Stimulated activated naive B cell treated with anti-CD40 and anti-IgM and Interleukin-4, amounts not matched to agents 10 μg/mL and 1 μg/mL and 100 μg/mL, for 72 hours (primary cell): Measurements from ENCODE around the gene ZNF805.
"Not testable (repeated sequence)": the region's sequence is repeated elsewhere in the genome, so short reads cannot be mapped to it uniquely, and the experiment has no call there.

ENCODE experiments used
- ATAC-seq, 2 donors: fragments of 150-1000 bp; cut with Tn5 transposase; replicated peaks; 2 replicates each; pipeline ENCODE4 v1.10.0; 2021; ENCODE audit warnings: moderate library complexity in 1 of 2
- DNase-seq: peaks from one replicate; pipeline ENCODE4 v3.0.0; 2021
- H3K27ac Mint-ChIP-seq: one replicate; pipeline ENCODE4 v1.8.0; 2022; ENCODE audit warnings: mild to moderate bottlenecking, mixed read lengths
- H3K27me3 Mint-ChIP-seq, 2 donors: one replicate each; pipeline ENCODE4 v1.8.0; 2022; ENCODE audit warnings: mixed read lengths in 2 of 2
- H3K36me3 Mint-ChIP-seq, 2 donors: one replicate each; pipeline ENCODE4 v1.8.0; 2022; ENCODE audit warnings: mixed read lengths in 2 of 2, mild to moderate bottlenecking in 1 of 2
- H3K4me1 Mint-ChIP-seq, 2 donors: one replicate each; pipeline ENCODE4 v1.8.0; 2022; ENCODE audit warnings: mixed read lengths in 2 of 2, mild to moderate bottlenecking in 1 of 2
- H3K4me3 Mint-ChIP-seq, 2 donors: one replicate each; pipeline ENCODE4 v1.8.0; 2022; ENCODE audit warnings: mild to moderate bottlenecking in 2 of 2, mixed read lengths in 2 of 2, moderate library complexity in 1 of 2
- H3K9me3 Mint-ChIP-seq, 2 donors: one replicate each; pipeline ENCODE4 v1.8.0; 2022; ENCODE audit warnings: mixed read lengths in 2 of 2, mild to moderate bottlenecking in 1 of 2

Gene ZNF805

GRCh38 chr19:57244513-57244912 is 4.1 kb downstream of the ZNF805 start:
- H3K27ac Mint-ChIP-seq, result no peak overlapping the region
- no peaks in the 10 kb centered on the region for H3K9me3 Mint-ChIP-seq
- no peaks in the 10 kb centered on the region for H3K27me3 Mint-ChIP-seq
- H3K4me3 Mint-ChIP-seq, result peak overlapping the region in 1 of 2 donors; percentile 20
- peaks cover 27 to 42% of the 10 kb centered on the region in 2 donors for H3K36me3 Mint-ChIP-seq
- ATAC-seq, result peak in 1 of 2 donors; percentile 58
- no peak for DNase-seq
- H3K4me1 Mint-ChIP-seq, result peaks cover 24 to 46% of the 10 kb centered on the region in 2 donors

DNA sequence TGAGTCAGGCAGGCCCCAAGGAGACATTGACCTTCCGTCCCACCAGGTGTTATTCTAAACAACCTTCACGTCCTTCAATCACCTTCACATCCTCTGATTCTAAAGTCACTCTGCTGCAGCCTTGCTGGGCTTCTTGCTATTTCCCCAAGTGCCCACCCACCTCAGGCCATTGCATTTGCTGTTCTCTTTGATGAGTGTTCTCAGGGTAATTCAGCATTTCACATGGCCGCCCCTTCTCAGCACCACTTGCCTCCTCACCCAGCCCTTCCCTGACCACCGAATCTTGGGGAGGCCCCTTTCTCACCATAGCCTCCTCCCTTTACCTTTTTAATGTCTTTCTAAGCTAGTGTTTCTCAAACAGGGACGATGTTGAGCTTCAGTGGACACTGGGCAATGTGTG is 4.6 kb downstream of the ZNF805 start:
- H3K27me3 Mint-ChIP-seq, result no peaks in the 10 kb centered on the region
- H3K4me3 Mint-ChIP-seq, result peak overlapping the region in 1 of 2 donors; percentile 37
- H3K36me3 Mint-ChIP-seq, result peaks cover 28 to 43% of the 10 kb centered on the region in 2 donors
- H3K4me1 Mint-ChIP-seq, result peaks cover 24 to 42% of the 10 kb centered on the region in 2 donors
- H3K27ac Mint-ChIP-seq, result no peak overlapping the region
- H3K9me3 Mint-ChIP-seq, result no peaks in the 10 kb centered on the region
- DNase-seq (no peak), ATAC-seq (no peak)

DNA sequence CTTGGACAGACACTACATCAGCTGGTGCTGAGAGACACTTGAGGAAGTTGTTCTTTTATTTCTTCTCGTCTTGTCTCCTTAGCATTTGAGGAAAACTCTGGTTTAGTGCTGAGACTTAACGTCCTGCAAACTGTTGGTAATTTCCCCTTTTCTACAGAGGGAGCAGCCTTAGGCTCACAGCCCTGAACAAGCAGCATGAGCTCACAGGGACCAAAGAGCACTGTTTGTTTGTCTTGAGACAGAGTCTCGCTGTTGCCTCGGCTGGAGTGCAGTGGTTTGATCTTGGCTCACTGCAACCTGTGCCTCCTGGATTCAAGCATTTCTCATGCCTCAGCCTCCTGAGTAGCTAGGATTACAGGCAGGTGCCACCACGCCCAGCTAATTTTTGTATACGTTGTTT is 5.5 kb downstream of the ZNF805 start:
- no peak for ATAC-seq
- H3K27me3 Mint-ChIP-seq, result no peaks in the 10 kb centered on the region
- H3K4me1 Mint-ChIP-seq, result peaks cover 23 to 38% of the 10 kb centered on the region in 2 donors
- no peak overlapping the region for H3K27ac Mint-ChIP-seq
- H3K36me3 Mint-ChIP-seq, result peaks cover 33 to 50% of the 10 kb centered on the region in 2 donors
- DNase-seq, result no peak
- no peak overlapping the region for H3K4me3 Mint-ChIP-seq
- no peaks in the 10 kb centered on the region for H3K9me3 Mint-ChIP-seq

- peaks cover 16% of the 10 kb centered on the region in 2 donors for H3K4me1 Mint-ChIP-seq
Measured at GRCh38 chr19:57248646-57249045, 8.2 kb downstream of the ZNF805 start.

GRCh38 chr19:57249329-57249728 is 8.9 kb downstream of the ZNF805 start:
- H3K4me1 Mint-ChIP-seq, result peaks cover 10 to 13% of the 10 kb centered on the region in 2 donors
- H3K36me3 Mint-ChIP-seq, result peaks cover 52 to 70% of the 10 kb centered on the region in 2 donors
- no peak for DNase-seq
- H3K27me3 Mint-ChIP-seq, result no peaks in the 10 kb centered on the region
- ATAC-seq, result no peak
- no peaks in the 10 kb centered on the region for H3K9me3 Mint-ChIP-seq
- no peak overlapping the region for H3K27ac Mint-ChIP-seq
- H3K4me3 Mint-ChIP-seq, result no peak overlapping the region

More at GRCh38 chr19:57248646-57249045, 8.2 kb downstream of the ZNF805 start:
- DNase-seq (no peak), ATAC-seq (no peak)
- no peaks in the 10 kb centered on the region for H3K9me3 Mint-ChIP-seq
- H3K4me3 Mint-ChIP-seq, result no peak overlapping the region
- H3K27ac Mint-ChIP-seq, result no peak overlapping the region
- peaks cover 51 to 67% of the 10 kb centered on the region in 2 donors for H3K36me3 Mint-ChIP-seq
- H3K27me3 Mint-ChIP-seq, result no peaks in the 10 kb centered on the region

- peaks cover 48 to 67% of the 10 kb centered on the region in 2 donors for H3K36me3 Mint-ChIP-seq
- H3K27ac Mint-ChIP-seq, ATAC-seq, DNase-seq, H3K4me3 Mint-ChIP-seq, H3K9me3 Mint-ChIP-seq, H3K27me3 Mint-ChIP-seq: not testable (repeated sequence)
- H3K4me1 Mint-ChIP-seq, result peaks cover 8 to 12% of the 10 kb centered on the region in 2 donors
Measured at GRCh38 chr19:57253767-57254166, 13.3 kb downstream of the ZNF805 start.

DNA sequence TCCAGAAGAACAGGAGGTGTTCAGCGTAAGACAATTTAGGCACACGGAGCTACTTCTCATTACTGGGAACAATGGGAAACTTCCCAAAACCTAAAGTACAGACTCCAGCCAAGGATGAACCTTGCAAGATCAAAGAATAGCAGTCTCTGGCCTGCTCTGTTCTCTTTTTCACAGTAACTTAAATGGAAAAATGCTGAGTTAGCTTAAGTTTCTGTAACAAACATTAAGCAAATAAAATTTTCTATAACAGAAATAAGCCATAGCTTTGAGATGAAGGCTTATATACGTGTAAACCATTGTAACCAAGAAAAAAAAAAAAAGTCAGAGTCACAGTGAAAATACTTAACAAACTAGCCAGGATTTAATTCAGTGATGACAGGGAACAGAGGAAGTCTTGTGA is 21.6 kb downstream of the ZNF805 start:
- Mint-ChIP-seq H3K27me3 (no peaks in the 10 kb centered on the region), H3K36me3 (peaks cover 43 to 58% of the 10 kb centered on the region in 2 donors), H3K4me3 (no peak overlapping the region), H3K9me3 (peaks cover 0 to 3% of the 10 kb centered on the region in 2 donors), H3K4me1 (peaks cover 4 to 12% of the 10 kb centered on the region in 2 donors), H3K27ac (no peak overlapping the region)
- no peak for DNase-seq
- ATAC-seq, result no peak

DNA sequence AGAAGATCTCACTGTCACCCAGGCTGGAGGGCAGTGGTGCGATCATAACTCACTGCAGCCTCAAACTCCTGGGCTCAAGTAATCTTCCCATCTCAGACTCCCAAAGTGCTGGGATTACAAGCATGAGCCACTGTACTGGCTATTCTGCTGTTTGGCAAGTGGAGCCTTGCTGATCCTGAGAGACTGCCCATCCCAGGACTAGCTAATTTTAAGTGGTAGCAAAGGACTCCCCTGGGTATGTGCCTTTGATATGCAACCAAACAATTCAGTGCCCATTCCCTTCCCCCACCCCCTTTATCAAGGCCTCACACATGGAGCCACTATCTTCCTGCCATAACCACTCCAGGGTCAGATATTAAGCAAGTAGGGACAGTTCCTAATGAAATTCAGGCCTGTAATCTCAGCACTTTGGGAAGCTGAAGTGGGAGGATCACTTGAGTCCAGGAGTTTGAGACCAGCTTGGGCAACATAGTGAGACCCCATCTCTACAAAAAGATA is 22.9 kb downstream of the ZNF805 start:
- DNase-seq, result no peak
- Mint-ChIP-seq H3K36me3 (peaks cover 39 to 60% of the 10 kb centered on the region in 2 donors), H3K9me3 (peaks cover 0 to 3% of the 10 kb centered on the region in 2 donors), H3K27ac (no peak overlapping the region), H3K4me1 (peaks cover 7 to 13% of the 10 kb centered on the region in 2 donors), H3K27me3 (no peaks in the 10 kb centered on the region), H3K4me3 (no peak overlapping the region)
- ATAC-seq, result no peak

GRCh38 chr19:57267291-57267690 is 26.9 kb downstream of the ZNF805 start:
- H3K27ac Mint-ChIP-seq, result no peak overlapping the region
- no peaks in the 10 kb centered on the region for H3K27me3 Mint-ChIP-seq
- H3K4me3 Mint-ChIP-seq, result no peak overlapping the region
- DNase-seq (no peak), ATAC-seq (peak in 1 of 2 donors; percentile 39)
- H3K4me1 Mint-ChIP-seq, result peaks cover 16 to 20% of the 10 kb centered on the region in 2 donors
- peaks cover 21 to 43% of the 10 kb centered on the region in 2 donors for H3K36me3 Mint-ChIP-seq
- peaks cover 0 to 3% of the 10 kb centered on the region in 2 donors for H3K9me3 Mint-ChIP-seq

DNA sequence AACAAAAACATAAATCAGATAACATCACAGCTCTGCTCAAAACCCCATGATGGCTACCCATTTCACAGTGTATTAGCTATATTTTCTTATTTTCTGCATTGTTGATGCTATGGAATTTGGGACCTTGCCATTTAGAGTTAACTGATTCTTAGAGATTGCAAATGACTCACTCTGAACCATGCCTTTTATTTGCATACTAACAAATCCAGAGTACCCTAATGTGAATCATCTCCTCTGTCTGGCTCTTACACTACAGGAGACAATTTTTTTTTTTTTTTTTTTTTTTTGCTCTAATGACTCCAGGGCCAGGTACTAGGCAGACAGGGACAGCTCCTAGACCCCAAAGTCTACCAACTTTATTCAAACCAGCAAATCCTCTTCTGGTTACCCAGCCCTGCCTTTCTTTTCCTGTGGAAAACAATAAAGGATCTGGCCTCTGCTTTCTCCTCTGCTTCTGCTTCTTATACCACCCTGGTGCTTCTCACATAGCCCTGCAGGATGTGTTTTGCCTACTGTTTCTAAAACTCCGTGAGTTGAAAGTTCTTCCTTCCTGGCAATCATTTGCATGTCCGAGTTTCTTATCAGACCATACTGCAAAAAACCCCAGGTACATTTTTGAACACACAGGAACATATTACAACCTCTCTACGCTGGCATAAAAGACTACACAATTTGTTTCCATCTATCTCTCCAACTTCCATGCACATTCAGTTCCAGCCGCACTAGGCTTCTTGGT is 29.3 kb downstream of the ZNF805 start:
- Mint-ChIP-seq H3K36me3 (peaks cover 28 to 52% of the 10 kb centered on the region in 2 donors), H3K27ac (peak overlapping the region; percentile 91), H3K4me3 (peak overlapping the region; percentile 11 to 49), H3K4me1 (peaks cover 25 to 27% of the 10 kb centered on the region in 2 donors), H3K27me3 (no peaks in the 10 kb centered on the region), H3K9me3 (peaks cover 0 to 3% of the 10 kb centered on the region in 2 donors)
- no peak for DNase-seq
- peak; percentile 74 to 79 for ATAC-seq

DNA sequence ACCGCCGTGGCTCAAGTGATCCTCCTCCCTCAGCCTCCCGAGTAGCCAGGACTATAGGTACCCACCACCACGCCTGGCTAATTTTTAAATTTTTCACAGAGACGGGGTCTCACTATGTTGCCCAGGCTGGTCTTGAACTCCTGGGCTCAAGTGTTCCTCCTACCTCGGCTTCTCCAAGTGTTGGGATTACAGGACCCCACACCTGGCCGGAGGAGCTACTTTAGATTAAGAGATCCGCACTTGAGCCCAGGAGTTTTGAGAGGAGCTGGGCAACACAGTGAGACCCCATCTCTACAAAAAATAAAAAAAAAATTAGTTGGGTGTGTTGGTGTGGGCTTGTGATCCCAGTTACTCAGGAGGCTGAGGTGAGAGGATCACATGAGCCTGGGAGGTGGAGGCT is 30.8 kb downstream of the ZNF805 start:
- no peak overlapping the region for H3K27ac Mint-ChIP-seq
- no peak overlapping the region for H3K4me3 Mint-ChIP-seq
- DNase-seq (no peak), ATAC-seq (no peak)
- H3K4me1 Mint-ChIP-seq, result peaks cover 25 to 27% of the 10 kb centered on the region in 2 donors
- no peaks in the 10 kb centered on the region for H3K27me3 Mint-ChIP-seq
- H3K9me3 Mint-ChIP-seq, result peaks cover 0 to 2% of the 10 kb centered on the region in 2 donors
- peaks cover 26 to 45% of the 10 kb centered on the region in 2 donors for H3K36me3 Mint-ChIP-seq

GRCh38 chr19:57273014-57273413 is 32.6 kb downstream of the ZNF805 start:
- Mint-ChIP-seq H3K4me1 (peaks cover 20 to 21% of the 10 kb centered on the region in 2 donors), H3K4me3 (no peak overlapping the region), H3K27me3 (no peaks in the 10 kb centered on the region), H3K36me3 (peaks cover 24 to 37% of the 10 kb centered on the region in 2 donors), H3K9me3 (no peaks in the 10 kb centered on the region), H3K27ac (no peak overlapping the region)
- no peak for ATAC-seq
- no peak for DNase-seq

DNA sequence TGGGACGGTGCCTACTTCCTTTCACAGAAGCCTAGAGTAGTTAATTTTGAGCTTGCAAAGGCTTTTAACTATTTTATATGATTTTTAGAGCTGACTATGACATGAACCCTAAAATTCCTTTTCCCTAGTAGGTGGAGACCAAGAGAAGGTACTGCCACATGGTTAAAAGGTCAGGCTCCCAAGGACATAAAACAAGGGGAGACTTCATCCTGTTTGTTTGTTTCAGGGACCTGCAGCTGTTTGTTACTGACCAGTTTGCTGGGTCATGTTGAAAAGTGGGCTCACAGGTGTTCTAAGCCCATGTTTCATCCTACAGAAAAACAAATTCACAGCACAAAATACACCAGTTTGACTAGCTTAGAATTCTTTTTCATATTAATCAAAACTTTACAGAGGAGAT is 36.0 kb downstream of the ZNF805 start:
- no peak overlapping the region for H3K4me3 Mint-ChIP-seq

GRCh38 chr19:57278481-57278880 is 38.0 kb downstream of the ZNF805 start:
- peak overlapping the region; percentile 14 for H3K27ac Mint-ChIP-seq
- H3K4me3 Mint-ChIP-seq, result peak overlapping the region in 1 of 2 donors; percentile 11
- H3K9me3 Mint-ChIP-seq, DNase-seq, H3K27me3 Mint-ChIP-seq, ATAC-seq: not testable (repeated sequence)
- H3K36me3 Mint-ChIP-seq, result peaks cover 22 to 37% of the 10 kb centered on the region in 2 donors
- H3K4me1 Mint-ChIP-seq, result peaks cover 19 to 32% of the 10 kb centered on the region in 2 donors

More for the DNA sequence above, 36.0 kb downstream of the ZNF805 start:
- DNase-seq, result no peak
- no peak for ATAC-seq
- Mint-ChIP-seq H3K9me3 (no peaks in the 10 kb centered on the region), H3K4me1 (peaks cover 13% of the 10 kb centered on the region in 2 donors), H3K27ac (no peak overlapping the region), H3K36me3 (peaks cover 21 to 35% of the 10 kb centered on the region in 2 donors), H3K27me3 (no peaks in the 10 kb centered on the region)
